Mucosa of gallbladder (tissue), 1 donor: Measurements from ENCODE around the gene NAGA. TPM values are rescaled to one million over a fixed set of nuclear protein-coding genes. Genes with fewer than 3 reads are reported as not detected.
"Not testable (repeated sequence)": the region's sequence is repeated elsewhere in the genome, so short reads cannot be mapped to it uniquely, and the experiment has no call there.

Source experiments
- DNase-seq: peaks from one replicate; pipeline ENCODE4 v3.0.0-alpha.2; 2020; ENCODE audit warnings: low spot score
- total RNA-seq: library from RNA; stranded (reverse); gene quantifications from one replicate; pipeline ENCODE4 v1.2.1, GENCODE V29; 2021
- donor health status: DM: no; HTN: no; CAD: no.

The NAGA gene
- total RNA-seq, 1 donor from 2014 or later: 45.0 TPM

- DNase-seq: no peak
These were observed 4.4 kb upstream of the NAGA start for GRCh38 chr22:42074846-42075676.

- no peak for DNase-seq
These were observed 3.7 kb upstream of the NAGA start, which contains the start of gene PHETA2 for GRCh38 chr22:42074132-42074811. Gene PHETA2, plus strand, starts transcription at chr22:42074248. Its CDS starts 3,046 bp downstream, at chr22:42077294.

DNA sequence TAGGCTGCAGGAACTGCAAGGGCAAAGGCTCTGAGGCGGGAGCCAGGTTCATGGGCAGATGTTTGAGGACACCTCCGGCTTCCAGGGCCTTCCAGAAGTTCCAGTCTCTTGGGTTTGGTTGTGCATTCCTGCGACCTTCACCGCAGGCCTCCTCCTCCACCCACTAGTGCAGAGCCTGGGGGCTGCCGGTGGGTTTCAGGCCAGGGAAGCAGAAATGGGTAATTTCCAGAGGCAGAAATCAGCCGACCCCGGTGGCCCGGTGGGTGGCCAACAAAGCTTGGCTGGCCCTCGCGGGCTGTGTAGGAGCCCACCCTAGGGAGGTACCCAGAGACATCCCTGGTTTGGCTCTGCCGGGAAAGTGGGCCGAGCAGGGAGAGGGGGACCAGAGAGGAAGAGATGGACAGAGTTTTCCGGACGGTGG, 3.0 kb upstream of the NAGA start:
- no peak for DNase-seq

GRCh38 chr22:42072606-42073330, 2.2 kb upstream of the NAGA start:
- no peak for DNase-seq

DNA sequence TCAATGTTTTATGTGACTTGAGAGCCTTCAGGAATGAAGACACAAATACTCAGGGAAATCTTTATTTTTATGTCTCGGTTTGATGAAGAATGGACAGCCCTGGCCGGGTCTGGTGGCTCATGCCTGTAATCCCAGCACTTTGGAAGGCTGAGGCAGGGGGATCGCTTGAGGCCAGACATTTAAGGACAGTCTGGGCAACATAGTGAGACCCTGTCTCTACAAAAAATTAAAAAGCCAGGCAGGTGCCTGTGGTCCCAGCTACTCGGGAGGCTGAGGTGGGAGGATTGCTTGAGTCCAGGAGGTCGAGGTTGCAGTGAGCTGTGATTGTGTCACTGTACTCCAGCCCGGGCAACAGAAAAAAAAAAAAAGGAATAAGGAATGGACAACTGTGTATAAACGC, 896 bp upstream of the NAGA start:
- not testable (repeated sequence) for DNase-seq

DNA sequence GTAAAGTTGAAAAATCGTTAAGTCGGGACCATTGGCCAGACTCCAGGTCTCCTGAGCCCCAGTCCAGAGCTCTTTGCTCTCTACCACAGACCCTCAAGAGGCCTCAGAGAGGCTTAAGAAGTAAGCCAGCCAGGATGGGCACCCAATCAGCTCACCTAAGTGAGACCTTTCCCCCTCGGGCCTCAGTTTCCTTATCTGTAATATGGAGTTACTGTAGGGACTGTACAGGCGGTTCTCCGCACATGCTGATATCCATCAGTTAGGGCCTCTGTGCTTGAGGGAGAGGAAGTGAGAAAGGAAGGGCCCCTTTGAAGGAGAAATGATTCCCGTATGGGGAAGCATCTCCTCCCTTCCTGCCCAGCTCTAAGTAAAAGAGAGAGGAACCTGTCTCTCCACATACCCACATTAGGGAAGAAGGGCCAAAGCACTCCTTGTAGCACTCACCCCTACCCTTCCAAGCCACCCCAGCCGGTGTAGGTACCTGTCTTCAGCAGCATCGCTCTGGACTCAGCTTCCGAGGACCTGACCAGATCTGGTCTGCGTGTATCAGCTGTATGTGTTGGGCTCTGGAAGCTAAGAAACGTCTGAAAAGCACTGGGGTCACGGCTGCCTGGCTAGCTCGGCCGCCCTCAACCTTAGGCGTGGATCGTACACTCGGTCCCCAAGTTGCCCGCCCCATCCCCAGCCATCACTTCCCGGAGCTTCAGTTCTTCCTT, 653 bp downstream of the NAGA start:
- DNase-seq: no peak

- no peak for DNase-seq
These were observed 2.3 kb downstream of the NAGA start for GRCh38 chr22:42068291-42068690.

- no peak for DNase-seq
These were observed 2.9 kb downstream of the NAGA start for GRCh38 chr22:42067671-42068251.

- DNase-seq: no peak
These were observed 3.7 kb downstream of the NAGA start for GRCh38 chr22:42066937-42067336.

DNA sequence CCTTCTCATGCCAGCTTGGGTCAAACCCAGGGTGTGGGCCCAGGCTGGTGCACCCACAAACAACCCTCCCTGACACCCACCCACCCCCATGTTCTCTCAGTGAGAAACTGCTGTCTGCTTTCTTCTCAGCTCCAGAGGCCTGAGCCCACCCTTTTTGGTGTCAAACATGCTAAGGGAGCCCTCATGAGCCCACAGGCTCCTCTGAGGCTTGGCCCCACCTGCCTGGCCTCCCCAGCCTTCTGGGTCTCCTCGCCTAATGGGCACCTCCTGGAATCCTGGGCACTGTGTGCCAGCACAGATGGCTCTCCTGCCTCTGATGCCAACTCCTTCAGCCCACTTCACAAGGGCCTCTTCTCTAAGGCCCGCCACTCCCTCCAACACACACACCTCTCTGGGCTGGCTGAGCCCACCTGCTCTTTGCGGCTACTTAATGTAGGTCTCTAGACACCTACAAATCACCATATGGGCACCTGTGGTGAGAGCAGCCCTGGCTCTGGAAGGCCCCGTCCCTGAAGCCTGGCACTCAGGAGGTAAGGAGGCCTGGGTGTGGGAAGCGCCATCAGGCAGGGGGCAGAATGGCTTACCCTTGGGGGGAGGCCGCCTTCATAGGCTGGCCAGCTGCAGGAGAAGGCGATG, 4.4 kb downstream of the NAGA start:
- DNase-seq: no peak

DNA sequence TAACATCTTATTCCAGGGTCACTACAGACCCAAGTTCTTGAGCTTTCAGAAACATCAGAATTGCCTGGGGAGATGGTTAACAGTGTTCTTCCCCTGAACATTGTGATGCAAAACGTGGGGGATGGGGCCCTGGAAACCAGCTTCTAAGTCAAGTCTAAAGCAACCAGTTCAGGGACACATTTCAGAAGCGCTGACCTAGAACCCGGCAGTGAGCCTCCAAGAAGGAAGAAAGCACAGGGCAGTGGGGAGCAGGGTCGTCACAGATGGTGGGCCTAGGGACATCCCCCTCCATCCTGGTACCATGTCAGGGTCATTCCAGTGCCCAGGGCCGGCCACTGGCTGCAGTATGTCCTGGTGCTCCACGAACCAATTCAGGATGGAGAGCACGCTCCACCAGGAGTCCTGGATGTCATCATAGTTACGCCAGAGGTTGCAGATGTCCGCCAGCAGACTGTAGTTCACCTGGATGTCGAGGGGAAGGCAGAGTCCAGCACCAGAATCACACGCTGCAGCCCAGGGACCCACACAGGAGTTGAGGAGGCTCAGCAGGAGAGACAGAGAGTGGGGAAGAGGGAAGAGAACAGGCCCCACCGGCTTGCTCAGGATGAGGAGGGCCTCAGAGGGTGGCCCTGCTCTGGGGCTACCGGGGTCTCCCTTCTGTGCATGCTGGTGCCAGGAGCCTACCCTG, 5.0 kb downstream of the NAGA start:
- DNase-seq: no peak

DNA sequence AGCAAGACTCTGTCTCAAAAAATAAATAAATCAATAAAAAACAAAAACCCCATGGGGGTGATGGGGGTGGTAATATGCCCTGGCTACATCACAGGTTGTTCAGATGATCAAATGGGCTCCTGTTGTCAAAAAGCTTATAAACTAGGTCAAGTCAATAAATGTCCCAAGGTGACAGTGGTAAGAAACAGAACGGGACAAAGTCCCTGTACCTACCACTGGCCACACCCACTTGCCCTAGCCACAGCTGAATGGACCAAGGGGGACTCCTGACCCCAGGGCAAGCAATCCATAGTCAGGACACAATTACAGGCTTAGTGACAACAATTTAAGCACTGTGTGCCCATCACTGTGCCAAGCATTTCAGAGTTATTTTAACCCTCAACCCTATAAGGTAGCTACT, 6.0 kb downstream of the NAGA start:
- peak; percentile 59 for DNase-seq

- DNase-seq: no peak
These were observed 8.0 kb downstream of the NAGA start for GRCh38 chr22:42062506-42063170.

DNA sequence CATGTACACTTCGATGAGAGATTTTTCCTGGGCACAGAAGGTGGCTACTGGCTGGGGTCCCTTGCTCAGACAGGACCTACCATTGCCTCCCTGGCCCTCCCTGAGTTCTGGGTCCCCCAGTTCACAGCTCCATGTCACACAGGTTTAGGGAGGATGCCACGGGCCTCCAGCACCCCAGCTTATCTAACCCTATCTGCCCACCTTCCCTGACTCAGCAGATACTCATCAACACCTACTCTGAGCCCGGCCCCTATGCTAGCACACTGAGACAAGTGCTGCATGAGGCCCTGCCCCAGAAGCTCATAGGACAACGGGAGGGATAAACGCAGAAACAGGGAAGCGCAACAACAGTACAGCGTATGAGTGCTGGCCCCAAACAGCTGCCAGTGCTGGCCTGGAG, 9.6 kb downstream of the NAGA start:
- no peak for DNase-seq

GRCh38 chr22:42060489-42060888, 10.1 kb downstream of the NAGA start:
- no peak for DNase-seq

GRCh38 chr22:42056757-42057511, 13.7 kb downstream of the NAGA start:
- DNase-seq: no peak

DNA sequence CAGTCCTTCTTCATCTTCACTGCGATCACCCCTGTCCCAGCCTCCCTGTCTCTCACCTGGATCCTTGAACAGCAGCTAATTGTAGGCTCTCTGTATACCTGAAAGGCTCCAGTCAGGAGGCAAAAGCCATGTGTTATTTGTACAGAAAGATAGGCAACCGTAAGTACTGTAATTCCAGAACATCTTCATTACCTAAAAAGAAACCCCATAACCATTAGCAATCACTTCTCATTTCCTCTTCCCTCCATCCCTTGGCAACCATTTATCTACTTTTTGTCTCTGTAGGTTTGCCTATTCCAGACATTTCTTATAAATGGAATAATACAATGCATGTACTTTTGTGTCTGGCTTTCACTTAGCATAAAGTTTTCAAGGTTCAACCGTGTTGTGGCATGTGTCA, 17.8 kb downstream of the NAGA start:
- DNase-seq: no peak

- no peak for DNase-seq
These were observed 19.9 kb downstream of the NAGA start for GRCh38 chr22:42050641-42051180.

GRCh38 chr22:42041784-42042183, 28.8 kb downstream of the NAGA start:
- DNase-seq: no peak
